ENCODE results near the gene TM7SF2. TPM values are rescaled to one million over a fixed set of nuclear protein-coding genes. Genes with fewer than 3 reads are reported as not detected.

TM7SF2 gene
- total and polyA plus RNA-seq, 2 of the 8 experiments (the other 6 are each of a cell fraction or from before 2014, with no cell fraction given), result 40.1 to 96.0 TPM

- no peak overlapping the region for H3K23ac ChIP-seq (ENCODE audit: insufficient read length)
- no peak overlapping the region for H2BK15ac ChIP-seq (ENCODE audit: low read length)
- H4K20me1 ChIP-seq (replicated peaks in 1 of 2; ENCODE audit: control insufficient read depth in 1 of 2, insufficient read depth in 2 of 2, low read length in 2 of 2), result peaks cover 0 to 7% of the 10 kb centered on the region in 2 experiments
- no peak overlapping the region for H3K27ac ChIP-seq (ENCODE audit: low read depth, low read length)
- peaks cover 0 to 6% (median 1%) of the 10 kb centered on the region in 4 experiments; a peak in 4 of 7 replicates for H3K4me1 ChIP-seq (replicated peaks in 1 of 4; ENCODE audit: control insufficient read depth in 3 of 4, insufficient read depth in 4 of 4, low read length in 3 of 4)
- H3K4me3 ChIP-seq (ENCODE audit: extremely low read depth in 1 of 4, insufficient read depth in 2 of 4, low read depth in 3 of 4, low read length in 4 of 4), result no peak overlapping the region
- H3K9ac ChIP-seq (replicated peaks in 1 of 4; ENCODE audit: extremely low read depth in 1 of 4, low read depth in 3 of 4, low read length in 3 of 4), result no peak overlapping the region; a peak in 1 of 7 replicates
- no peak overlapping the region for H2AK5ac ChIP-seq (ENCODE audit: low read depth, low read length)
- no peak for FAIRE-seq
- H4K5ac ChIP-seq (ENCODE audit: insufficient read length, low read depth, low read length), result no peak overlapping the region
- peaks cover 9% of the 10 kb centered on the region for H3K79me1 ChIP-seq (ENCODE audit: low read depth, low read length)
- no peaks in the 10 kb centered on the region for H3K27me3 ChIP-seq (replicated peaks in 1 of 4; ENCODE audit: control insufficient read depth in 3 of 4, extremely low read depth in 1 of 4, insufficient read depth in 3 of 4, low read length in 3 of 4)
- H2BK120ac ChIP-seq (replicated peaks; ENCODE audit: low read depth, low read length), result no peak overlapping the region
- H3K4ac ChIP-seq (replicated peaks; ENCODE audit: insufficient read length, low read depth, low read length), result no peak overlapping the region
- WGBS, 2 experiments (ENCODE audit: extremely low coverage in 1 of 2, insufficient coverage in 1 of 2, insufficient read length in 1 of 2, insufficient replicate concordance in 2 of 2, low coverage in 1 of 2, low lambda C conversion rate in 2 of 2, missing lambda C conversion rate in 1 of 2), result 95% methylated on average over 5 of the region's 5 CpGs; no CpG with 5 or more reads in 1 of the 2 experiments
- no peak overlapping the region for H2AFZ ChIP-seq (ENCODE audit: low read length)
- no peak for DNase-seq (ENCODE audit: low read depth in 1 of 2, low spot score in 2 of 2)
- H3K23me2 ChIP-seq (ENCODE audit: low read depth, low read length), result peaks cover 3% of the 10 kb centered on the region; the same call in 1 of the 2 replicates
- H3K14ac ChIP-seq (ENCODE audit: insufficient read length), result no peak overlapping the region
- no peaks in the 10 kb centered on the region for H3K9me3 ChIP-seq (ENCODE audit: insufficient read depth in 2 of 2, low read depth in 1 of 2, low read length in 1 of 2)
- peaks cover 20 to 60% (median 53%) of the 10 kb centered on the region in 4 experiments for H3K36me3 ChIP-seq (ENCODE audit: control insufficient read depth in 2 of 4, insufficient read depth in 4 of 4, low read length in 3 of 4)
- H3K18ac ChIP-seq (ENCODE audit: extremely low read depth, low read length), result no peak overlapping the region
- CTCF ChIA-PET (ENCODE audit: partially characterized antibody), result interaction anchor here (1.1 to 9.5 kb wide), 2 partner anchors 14 to 50 kb away, joined by 4 to 71 read pairs; partner anchors contain the start of gene TM7SF2
- no peak overlapping the region for H2BK5ac ChIP-seq (ENCODE audit: low read depth, low read length)
- H3K56ac ChIP-seq (replicated peaks; ENCODE audit: insufficient read length, low read depth, low read length), result no peak overlapping the region
- no peak overlapping the region for H4K8ac ChIP-seq (ENCODE audit: extremely low read depth, insufficient read depth, low read length)
- H3K79me2 ChIP-seq (ENCODE audit: control insufficient read depth in 1 of 2, insufficient read depth in 2 of 2, low read length in 2 of 2), result peaks cover 6 to 38% of the 10 kb centered on the region in 2 experiments
- POLR2A ChIA-PET (ENCODE audit: partially characterized antibody), result interaction anchor here (1.3 to 17.4 kb wide), 4 partner anchors 6 to 56 kb away, joined by 3 to 305 read pairs (median 170); partner anchors contain the start of genes FAU, MRPL49, SYVN1 and TM7SF2
- H3K4me2 ChIP-seq (ENCODE audit: insufficient read depth in 1 of 2, low read depth in 2 of 2, low read length in 2 of 2), result no peak overlapping the region
- H2BK12ac ChIP-seq (ENCODE audit: low read depth, low read length), result no peak overlapping the region
- no peak overlapping the region for H2BK20ac ChIP-seq (ENCODE audit: low read length)
- H4K91ac ChIP-seq (replicated peaks; ENCODE audit: insufficient read length, low read length), result no peak overlapping the region
- TF ChIP-seq TEAD4 (IDR thresholded peaks at IDR 0.05; ENCODE audit: low read depth, low read length), result no peak
- no peak for TF ChIP-seq JUND (IDR thresholded peaks at IDR 0.05; ENCODE audit: low read length)
- TF ChIP-seq CHD2 (IDR thresholded peaks at IDR 0.05; ENCODE audit: low read length), result no peak
- no peak for TF ChIP-seq HDAC6 (IDR thresholded peaks at IDR 0.05; ENCODE audit: low read depth, low read length)
- no peak for TF ChIP-seq JUN (IDR thresholded peaks at IDR 0.05; ENCODE audit: low read depth, low read length)
- TF ChIP-seq, protein P1, sequence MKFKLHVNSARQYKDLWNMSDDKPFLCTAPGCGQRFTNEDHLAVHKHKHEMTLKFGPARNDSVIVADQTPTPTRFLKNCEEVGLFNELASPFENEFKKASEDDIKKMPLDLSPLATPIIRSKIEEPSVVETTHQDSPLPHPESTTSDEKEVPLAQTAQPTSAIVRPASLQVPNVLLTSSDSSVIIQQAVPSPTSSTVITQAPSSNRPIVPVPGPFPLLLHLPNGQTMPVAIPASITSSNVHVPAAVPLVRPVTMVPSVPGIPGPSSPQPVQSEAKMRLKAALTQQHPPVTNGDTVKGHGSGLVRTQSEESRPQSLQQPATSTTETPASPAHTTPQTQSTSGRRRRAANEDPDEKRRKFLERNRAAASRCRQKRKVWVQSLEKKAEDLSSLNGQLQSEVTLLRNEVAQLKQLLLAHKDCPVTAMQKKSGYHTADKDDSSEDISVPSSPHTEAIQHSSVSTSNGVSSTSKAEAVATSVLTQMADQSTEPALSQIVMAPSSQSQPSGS (IDR thresholded peaks at IDR 0.05; ENCODE audit: low read length), result no peak
- no peak for TF ChIP-seq SP1 (IDR thresholded peaks at IDR 0.05; ENCODE audit: low read depth, low read length)
- TF ChIP-seq SIX5 (IDR thresholded peaks at IDR 0.05; ENCODE audit: low read depth, low read length), result no peak
These were observed 13.0 kb downstream of the TM7SF2 start for GRCh38 chr11:65124480-65125196.
